Measurements from ENCODE around the gene HEPH. TPM values are rescaled to one million over a fixed set of nuclear protein-coding genes. Genes with fewer than 3 reads are reported as not detected.

Gene HEPH
- total RNA-seq, 1 experiment from 2014 or later: 31.7 TPM

GRCh38 chrX:66163447-66163846 is 600 bp upstream of the HEPH start (continued):
- TF ChIP-seq, protein P1, sequence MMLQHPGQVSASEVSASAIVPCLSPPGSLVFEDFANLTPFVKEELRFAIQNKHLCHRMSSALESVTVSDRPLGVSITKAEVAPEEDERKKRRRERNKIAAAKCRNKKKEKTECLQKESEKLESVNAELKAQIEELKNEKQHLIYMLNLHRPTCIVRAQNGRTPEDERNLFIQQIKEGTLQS (CRISPR knock-in tag; conservative IDR thresholded peaks at IDR 0.05): no peak
- TF ChIP-seq E2F1 (CRISPR knock-in tag; IDR thresholded peaks at IDR 0.05) (no peak), ZNF263 (CRISPR knock-in tag; IDR thresholded peaks at IDR 0.05; ENCODE audit: low read depth) (no peak), ZMAT4 (CRISPR knock-in tag; IDR thresholded peaks at IDR 0.05) (no peak), NFATC4 (CRISPR knock-in tag; IDR thresholded peaks at IDR 0.05) (no peak), RELA (CRISPR knock-in tag; IDR thresholded peaks at IDR 0.05; ENCODE audit: borderline replicate concordance) (no peak), ZNF423 (CRISPR knock-in tag; IDR thresholded peaks at IDR 0.05) (no peak), ZNF671 (CRISPR knock-in tag; IDR thresholded peaks at IDR 0.05) (no peak), TEAD1 (CRISPR knock-in tag; IDR thresholded peaks at IDR 0.05) (no peak), GABPB1 (CRISPR knock-in tag; IDR thresholded peaks at IDR 0.05) (no peak)
- TF ChIP-seq, protein P2, sequence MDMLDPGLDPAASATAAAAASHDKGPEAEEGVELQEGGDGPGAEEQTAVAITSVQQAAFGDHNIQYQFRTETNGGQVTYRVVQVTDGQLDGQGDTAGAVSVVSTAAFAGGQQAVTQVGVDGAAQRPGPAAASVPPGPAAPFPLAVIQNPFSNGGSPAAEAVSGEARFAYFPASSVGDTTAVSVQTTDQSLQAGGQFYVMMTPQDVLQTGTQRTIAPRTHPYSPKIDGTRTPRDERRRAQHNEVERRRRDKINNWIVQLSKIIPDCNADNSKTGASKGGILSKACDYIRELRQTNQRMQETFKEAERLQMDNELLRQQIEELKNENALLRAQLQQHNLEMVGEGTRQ (CRISPR knock-in tag; IDR thresholded peaks at IDR 0.05): no peak

DNA sequence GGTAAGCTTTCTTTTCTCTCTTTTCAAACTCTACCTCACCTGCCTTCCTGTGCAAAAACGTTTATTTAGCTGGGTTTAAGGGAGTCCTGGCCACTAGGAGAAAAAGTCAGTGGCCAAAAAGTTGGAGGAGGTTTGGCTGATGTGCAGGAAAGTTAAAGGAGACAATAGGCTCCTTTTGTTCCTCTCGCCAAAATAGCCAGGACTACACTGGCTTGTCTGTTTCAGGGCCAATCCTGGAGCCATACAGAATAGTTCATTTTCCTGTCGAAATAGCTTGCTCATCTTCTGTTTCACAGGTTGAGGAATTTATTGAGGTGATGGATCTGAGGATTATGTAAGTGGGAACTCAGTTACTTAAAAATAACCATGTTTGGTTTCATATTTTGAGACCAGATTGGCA is 423 bp downstream of the HEPH start:
- Mint-ChIP-seq H3K27me3 (ENCODE audit: low read depth) (no peaks in the 10 kb centered on the region), H3K27ac (no peak overlapping the region), H3K36me3 (peaks cover 4% of the 10 kb centered on the region), H3K9me3 (no peaks in the 10 kb centered on the region), H3K4me3 (peak overlapping the region; percentile 86), H3K4me1 (peaks cover 8% of the 10 kb centered on the region)
- POLR2A ChIA-PET: no interaction called here
- peak; percentile 36; the same call in 1 of the 2 replicates for ATAC-seq
- DNase-seq (ENCODE audit: low spot score): no peak
- CTCF ChIA-PET: interaction anchor here (0.6 kb wide), 1 partner anchor 63 kb away, joined by 3 read pairs; no protein-coding TSS in a partner anchor
- TF ChIP-seq ZNF512 (CRISPR knock-in tag; IDR thresholded peaks at IDR 0.05; ENCODE audit: borderline replicate concordance) (no peak), FOXJ3 (CRISPR knock-in tag; IDR thresholded peaks at IDR 0.05; ENCODE audit: borderline replicate concordance) (no peak), IRF2 (CRISPR knock-in tag; IDR thresholded peaks at IDR 0.05; ENCODE audit: borderline replicate concordance, low read depth) (no peak), ATF1 (CRISPR knock-in tag; IDR thresholded peaks at IDR 0.05) (no peak), CREM (CRISPR knock-in tag; IDR thresholded peaks at IDR 0.05) (no peak), ZNF423 (CRISPR knock-in tag; IDR thresholded peaks at IDR 0.05) (no peak), SOX15 (CRISPR knock-in tag; IDR thresholded peaks at IDR 0.05) (no peak)
- TF ChIP-seq, protein P3, sequence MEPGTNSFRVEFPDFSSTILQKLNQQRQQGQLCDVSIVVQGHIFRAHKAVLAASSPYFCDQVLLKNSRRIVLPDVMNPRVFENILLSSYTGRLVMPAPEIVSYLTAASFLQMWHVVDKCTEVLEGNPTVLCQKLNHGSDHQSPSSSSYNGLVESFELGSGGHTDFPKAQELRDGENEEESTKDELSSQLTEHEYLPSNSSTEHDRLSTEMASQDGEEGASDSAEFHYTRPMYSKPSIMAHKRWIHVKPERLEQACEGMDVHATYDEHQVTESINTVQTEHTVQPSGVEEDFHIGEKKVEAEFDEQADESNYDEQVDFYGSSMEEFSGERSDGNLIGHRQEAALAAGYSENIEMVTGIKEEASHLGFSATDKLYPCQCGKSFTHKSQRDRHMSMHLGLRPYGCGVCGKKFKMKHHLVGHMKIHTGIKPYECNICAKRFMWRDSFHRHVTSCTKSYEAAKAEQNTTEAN (CRISPR knock-in tag; IDR thresholded peaks at IDR 0.05): no peak
- TF ChIP-seq, protein P4, sequence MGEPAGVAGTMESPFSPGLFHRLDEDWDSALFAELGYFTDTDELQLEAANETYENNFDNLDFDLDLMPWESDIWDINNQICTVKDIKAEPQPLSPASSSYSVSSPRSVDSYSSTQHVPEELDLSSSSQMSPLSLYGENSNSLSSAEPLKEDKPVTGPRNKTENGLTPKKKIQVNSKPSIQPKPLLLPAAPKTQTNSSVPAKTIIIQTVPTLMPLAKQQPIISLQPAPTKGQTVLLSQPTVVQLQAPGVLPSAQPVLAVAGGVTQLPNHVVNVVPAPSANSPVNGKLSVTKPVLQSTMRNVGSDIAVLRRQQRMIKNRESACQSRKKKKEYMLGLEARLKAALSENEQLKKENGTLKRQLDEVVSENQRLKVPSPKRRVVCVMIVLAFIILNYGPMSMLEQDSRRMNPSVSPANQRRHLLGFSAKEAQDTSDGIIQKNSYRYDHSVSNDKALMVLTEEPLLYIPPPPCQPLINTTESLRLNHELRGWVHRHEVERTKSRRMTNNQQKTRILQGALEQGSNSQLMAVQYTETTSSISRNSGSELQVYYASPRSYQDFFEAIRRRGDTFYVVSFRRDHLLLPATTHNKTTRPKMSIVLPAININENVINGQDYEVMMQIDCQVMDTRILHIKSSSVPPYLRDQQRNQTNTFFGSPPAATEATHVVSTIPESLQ (CRISPR knock-in tag; IDR thresholded peaks at IDR 0.05): no peak
- TF ChIP-seq, protein P5, sequence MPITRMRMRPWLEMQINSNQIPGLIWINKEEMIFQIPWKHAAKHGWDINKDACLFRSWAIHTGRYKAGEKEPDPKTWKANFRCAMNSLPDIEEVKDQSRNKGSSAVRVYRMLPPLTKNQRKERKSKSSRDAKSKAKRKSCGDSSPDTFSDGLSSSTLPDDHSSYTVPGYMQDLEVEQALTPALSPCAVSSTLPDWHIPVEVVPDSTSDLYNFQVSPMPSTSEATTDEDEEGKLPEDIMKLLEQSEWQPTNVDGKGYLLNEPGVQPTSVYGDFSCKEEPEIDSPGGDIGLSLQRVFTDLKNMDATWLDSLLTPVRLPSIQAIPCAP (CRISPR knock-in tag; IDR thresholded peaks at IDR 0.05): no peak
- TF ChIP-seq, protein P6, sequence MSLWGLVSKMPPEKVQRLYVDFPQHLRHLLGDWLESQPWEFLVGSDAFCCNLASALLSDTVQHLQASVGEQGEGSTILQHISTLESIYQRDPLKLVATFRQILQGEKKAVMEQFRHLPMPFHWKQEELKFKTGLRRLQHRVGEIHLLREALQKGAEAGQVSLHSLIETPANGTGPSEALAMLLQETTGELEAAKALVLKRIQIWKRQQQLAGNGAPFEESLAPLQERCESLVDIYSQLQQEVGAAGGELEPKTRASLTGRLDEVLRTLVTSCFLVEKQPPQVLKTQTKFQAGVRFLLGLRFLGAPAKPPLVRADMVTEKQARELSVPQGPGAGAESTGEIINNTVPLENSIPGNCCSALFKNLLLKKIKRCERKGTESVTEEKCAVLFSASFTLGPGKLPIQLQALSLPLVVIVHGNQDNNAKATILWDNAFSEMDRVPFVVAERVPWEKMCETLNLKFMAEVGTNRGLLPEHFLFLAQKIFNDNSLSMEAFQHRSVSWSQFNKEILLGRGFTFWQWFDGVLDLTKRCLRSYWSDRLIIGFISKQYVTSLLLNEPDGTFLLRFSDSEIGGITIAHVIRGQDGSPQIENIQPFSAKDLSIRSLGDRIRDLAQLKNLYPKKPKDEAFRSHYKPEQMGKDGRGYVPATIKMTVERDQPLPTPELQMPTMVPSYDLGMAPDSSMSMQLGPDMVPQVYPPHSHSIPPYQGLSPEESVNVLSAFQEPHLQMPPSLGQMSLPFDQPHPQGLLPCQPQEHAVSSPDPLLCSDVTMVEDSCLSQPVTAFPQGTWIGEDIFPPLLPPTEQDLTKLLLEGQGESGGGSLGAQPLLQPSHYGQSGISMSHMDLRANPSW (CRISPR knock-in tag; conservative IDR thresholded peaks at IDR 0.05; ENCODE audit: low read depth): no peak
- TF ChIP-seq, protein P7, sequence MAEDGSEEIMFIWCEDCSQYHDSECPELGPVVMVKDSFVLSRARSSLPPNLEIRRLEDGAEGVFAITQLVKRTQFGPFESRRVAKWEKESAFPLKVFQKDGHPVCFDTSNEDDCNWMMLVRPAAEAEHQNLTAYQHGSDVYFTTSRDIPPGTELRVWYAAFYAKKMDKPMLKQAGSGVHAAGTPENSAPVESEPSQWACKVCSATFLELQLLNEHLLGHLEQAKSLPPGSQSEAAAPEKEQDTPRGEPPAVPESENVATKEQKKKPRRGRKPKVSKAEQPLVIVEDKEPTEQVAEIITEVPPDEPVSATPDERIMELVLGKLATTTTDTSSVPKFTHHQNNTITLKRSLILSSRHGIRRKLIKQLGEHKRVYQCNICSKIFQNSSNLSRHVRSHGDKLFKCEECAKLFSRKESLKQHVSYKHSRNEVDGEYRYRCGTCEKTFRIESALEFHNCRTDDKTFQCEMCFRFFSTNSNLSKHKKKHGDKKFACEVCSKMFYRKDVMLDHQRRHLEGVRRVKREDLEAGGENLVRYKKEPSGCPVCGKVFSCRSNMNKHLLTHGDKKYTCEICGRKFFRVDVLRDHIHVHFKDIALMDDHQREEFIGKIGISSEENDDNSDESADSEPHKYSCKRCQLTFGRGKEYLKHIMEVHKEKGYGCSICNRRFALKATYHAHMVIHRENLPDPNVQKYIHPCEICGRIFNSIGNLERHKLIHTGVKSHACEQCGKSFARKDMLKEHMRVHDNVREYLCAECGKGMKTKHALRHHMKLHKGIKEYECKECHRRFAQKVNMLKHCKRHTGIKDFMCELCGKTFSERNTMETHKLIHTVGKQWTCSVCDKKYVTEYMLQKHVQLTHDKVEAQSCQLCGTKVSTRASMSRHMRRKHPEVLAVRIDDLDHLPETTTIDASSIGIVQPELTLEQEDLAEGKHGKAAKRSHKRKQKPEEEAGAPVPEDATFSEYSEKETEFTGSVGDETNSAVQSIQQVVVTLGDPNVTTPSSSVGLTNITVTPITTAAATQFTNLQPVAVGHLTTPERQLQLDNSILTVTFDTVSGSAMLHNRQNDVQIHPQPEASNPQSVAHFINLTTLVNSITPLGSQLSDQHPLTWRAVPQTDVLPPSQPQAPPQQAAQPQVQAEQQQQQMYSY (CRISPR knock-in tag; IDR thresholded peaks at IDR 0.05): no peak

Data from WTC11 (cell line).